SK-N-SH (cell line): ENCODE results near the gene KYNU.

ENCODE experiments used
- CHD2 ChIP-seq: fragments of 150-350 bp; IDR thresholded peaks from 2 replicates; pipeline ENCODE4 v1.6.1; 2018; ENCODE audit warnings: low read length; ENCODE audit not compliant: partially characterized antibody
- CTCF ChIP-seq: fragments of 200-600 bp; sonication (generic); IDR thresholded peaks from 2 replicates; pipeline ENCODE4 v1.6.1; 2017; ENCODE audit warnings: antibody characterized with exemption, mild to moderate bottlenecking, moderate library complexity
- EP300 ChIP-seq, 2 experiments: IDR thresholded peaks; 2 replicates each; pipeline versions ENCODE4 v1.4.0 to v1.6.1; 2012; ENCODE audit warnings: borderline replicate concordance in 1 of 2, low read depth in 1 of 2, low read length in 1 of 2
- EZH2phosphoT487 ChIP-seq: fragments of 200-600 bp; sonication (generic); IDR thresholded peaks from 2 replicates; pipeline ENCODE4 v1.6.1; 2017; ENCODE audit warnings: low read depth, mixed run types, mild to moderate bottlenecking, antibody characterized with exemption, moderate library complexity, borderline replicate concordance
- MXI1 ChIP-seq: IDR thresholded peaks from 2 replicates; pipeline ENCODE4 v1.6.1; 2012; ENCODE audit warnings: mild to moderate bottlenecking, low read depth, low read length, improper control_type of control experiment
- POLR2AphosphoS5 ChIP-seq: IDR thresholded peaks from 2 replicates; pipeline ENCODE4 v1.6.1; 2012; ENCODE audit warnings: low read depth, low read length
- RAD21 ChIP-seq: IDR thresholded peaks from 2 replicates; pipeline ENCODE4 v1.6.1; 2012; ENCODE audit warnings: mild to moderate bottlenecking, low read length
- REST ChIP-seq: IDR thresholded peaks from 2 replicates; pipeline ENCODE4 v1.6.1; 2012; ENCODE audit warnings: mild to moderate bottlenecking, low read depth, low read length, moderate library complexity
- RFX5 ChIP-seq: IDR thresholded peaks from 2 replicates; pipeline ENCODE4 v1.6.1; 2012; ENCODE audit warnings: mild to moderate bottlenecking, improper control_type of control experiment, low read length
- SMC3 ChIP-seq: IDR thresholded peaks from 2 replicates; pipeline ENCODE4 v1.6.1; 2012; ENCODE audit warnings: low read depth, low read length, improper control_type of control experiment
- TAF1 ChIP-seq: IDR thresholded peaks from 2 replicates; pipeline ENCODE4 v1.6.1; 2012; ENCODE audit warnings: low read depth, mild to moderate bottlenecking, low read length, moderate library complexity, borderline replicate concordance
- YY1 ChIP-seq: IDR thresholded peaks from 2 replicates; pipeline ENCODE4 v1.4.0; 2012; ENCODE audit warnings: low read depth, mild to moderate bottlenecking

- TF ChIP-seq REST (no peak), MXI1 (no peak), CHD2 (no peak), CTCF (no peak), SMC3 (no peak), RAD21 (no peak), YY1 (no peak), EZH2phosphoT487 (no peak), POLR2AphosphoS5 (no peak), RFX5 (no peak), TAF1 (no peak), EP300 (IDR thresholded peaks at IDR 0.05; ENCODE audit: borderline replicate concordance in 1 of 2, low read depth in 1 of 2, low read length in 1 of 2) (no peak)
These were observed 104.3 kb downstream of the KYNU start for GRCh38 chr2:142981756-142982155.
